NCI-H2081 treated with DMSO at 0.1 percent for 48 hours (cell line): ENCODE results near the gene RTKN.

Source experiments
- DNase-seq: peaks from one replicate; lab custom pipeline; 2025; lab: John Stamatoyannopoulos, UW

Gene RTKN

DNA sequence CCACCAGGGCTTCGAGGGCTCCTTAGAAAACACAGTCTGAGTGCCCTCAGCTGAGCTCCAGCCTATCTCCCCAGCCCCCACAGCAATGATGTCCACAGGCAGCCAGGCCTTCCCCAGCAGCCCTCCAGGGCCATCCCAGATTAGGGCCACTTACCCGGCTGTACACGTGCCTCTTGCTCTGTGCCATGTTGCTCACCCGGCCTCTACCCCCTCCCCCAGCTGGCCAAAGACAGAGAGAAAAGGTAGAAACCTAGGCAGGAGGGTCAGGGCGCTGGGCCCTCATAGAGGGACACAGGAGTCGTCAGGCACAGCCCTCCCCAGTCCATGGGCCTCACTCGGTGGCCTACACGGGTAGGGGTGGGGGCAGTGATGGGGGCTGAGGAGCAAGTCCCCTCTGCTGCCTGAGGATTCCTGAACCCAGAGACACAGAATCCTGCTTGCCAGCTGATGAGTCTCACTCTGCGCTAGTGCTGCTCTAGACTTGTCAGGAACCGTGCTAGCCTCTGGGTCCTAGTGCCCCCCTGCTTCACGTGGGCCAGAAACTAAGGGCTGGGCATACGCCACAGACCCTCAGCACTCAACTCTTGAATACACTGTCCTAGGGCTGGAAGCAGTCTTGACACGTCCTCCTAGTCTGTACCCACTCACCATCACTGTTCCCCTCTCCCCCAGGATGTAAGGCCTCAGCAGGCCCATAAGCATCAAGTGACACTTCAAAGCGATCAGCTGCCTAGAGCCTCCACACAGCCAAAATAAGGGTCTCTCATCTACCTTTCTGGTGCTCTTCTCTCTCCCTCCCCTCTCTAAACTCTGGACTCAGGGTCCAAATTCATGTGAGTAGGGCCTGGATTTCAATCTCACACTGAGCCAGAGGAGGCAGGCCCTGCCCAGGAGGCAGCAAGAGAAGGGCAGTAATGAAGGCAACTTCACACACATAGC is 61.6 kb downstream of the RTKN start, which contains the start of gene DCTN1:
Gene DCTN1 (minus strand): TSS at position 461 of the 939 bp plus-strand sequence. CDS start 274 bp downstream, at position 187.
- DNase-seq = no peak

DNA sequence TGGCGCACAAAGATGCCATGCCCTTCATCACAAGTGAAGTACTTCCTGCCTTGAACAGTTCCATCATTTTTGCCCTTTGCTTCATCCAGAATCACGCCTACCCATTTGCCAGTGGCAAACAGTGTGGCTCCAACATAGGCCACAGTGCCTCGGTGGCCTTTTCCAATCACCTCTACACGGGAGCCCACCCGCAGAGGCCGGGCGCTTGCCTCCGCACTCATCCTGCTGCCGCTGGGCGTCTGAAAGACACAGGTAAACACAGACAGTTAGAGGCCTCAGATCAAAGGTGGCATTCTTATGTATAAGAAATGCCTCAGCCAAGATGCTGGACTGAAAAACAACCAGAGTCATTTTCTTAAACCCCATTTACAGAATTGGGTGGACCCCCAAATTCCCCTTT is 63.7 kb downstream of the RTKN start:
- DNase-seq = no peak

DNA sequence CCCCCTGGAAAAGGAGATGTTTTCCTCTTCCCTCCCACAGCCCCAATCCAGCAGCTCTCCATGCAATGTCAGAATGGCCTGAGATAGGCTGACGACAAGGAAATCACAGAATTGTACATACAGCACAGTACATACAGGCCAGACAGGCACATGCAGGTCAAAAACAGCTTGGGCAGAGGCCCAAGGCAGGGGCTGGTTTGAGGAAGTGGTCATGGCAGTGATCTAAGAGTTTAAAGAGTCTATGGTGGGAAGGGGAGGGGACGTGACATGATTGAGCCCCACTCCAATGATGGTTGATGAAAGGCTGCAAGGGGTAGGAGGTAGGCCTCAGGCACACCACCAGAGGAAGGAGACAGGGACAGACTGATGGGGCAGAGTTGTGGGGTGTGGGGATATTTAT is 65.9 kb downstream of the RTKN start:
- no peak for DNase-seq
